Stimulated activated CD4-positive, alpha-beta T cell treated with anti-CD3 and anti-CD28 coated beads, Interleukin-4, amount 100 ng/mL, for 24 hours (primary cell): Measurements from ENCODE around the gene KNDC1.
"Not testable (repeated sequence)": the region's sequence is repeated elsewhere in the genome, so short reads cannot be mapped to it uniquely, and the experiment has no call there.

Experiments used
- DNase-seq: peaks from one replicate; pipeline ENCODE4 v3.0.0-alpha.2; 2020

KNDC1 gene

GRCh38 chr10:133227256-133227655 is 67.2 kb downstream of the KNDC1 start:
- no peak for DNase-seq

- DNase-seq, result no peak
Observed at GRCh38 chr10:133229265-133230043, 69.4 kb downstream of the KNDC1 start.

GRCh38 chr10:133230044-133230361 is 70.0 kb downstream of the KNDC1 start, which contains the start of gene UTF1:
UTF1 (plus strand) TSS chr10:133230217; CDS start chr10:133230289, 72 bp downstream.
- no peak for DNase-seq

- DNase-seq, result no peak
Observed at GRCh38 chr10:133230387-133231195, 70.6 kb downstream of the KNDC1 start.

GRCh38 chr10:133231244-133231945 is 71.4 kb downstream of the KNDC1 start:
- DNase-seq, result no peak

- no peak for DNase-seq
Observed at GRCh38 chr10:133231946-133232574, 72.0 kb downstream of the KNDC1 start.

- not testable (repeated sequence) for DNase-seq
Observed at GRCh38 chr10:133234796-133235195, 74.8 kb downstream of the KNDC1 start.

- no peak for DNase-seq
Observed at GRCh38 chr10:133235265-133235855, 75.3 kb downstream of the KNDC1 start.

GRCh38 chr10:133235932-133236331 is 75.9 kb downstream of the KNDC1 start:
- DNase-seq, result no peak

GRCh38 chr10:133236401-133237240 is 76.6 kb downstream of the KNDC1 start:
- DNase-seq, result no peak

- no peak for DNase-seq
Observed at GRCh38 chr10:133237241-133237587, 77.2 kb downstream of the KNDC1 start.

GRCh38 chr10:133237588-133238465 is 77.8 kb downstream of the KNDC1 start, which contains the start of gene VENTX:
VENTX (plus strand) TSS chr10:133237855; CDS start chr10:133237915, 60 bp downstream.
- DNase-seq, result no peak

GRCh38 chr10:133238466-133238804 is 78.4 kb downstream of the KNDC1 start:
- no peak for DNase-seq

- DNase-seq, result no peak
Observed at GRCh38 chr10:133239990-133240389, 80.0 kb downstream of the KNDC1 start.

- DNase-seq, result no peak
Observed at GRCh38 chr10:133241501-133242205, 81.6 kb downstream of the KNDC1 start.

- no peak for DNase-seq
Observed at GRCh38 chr10:133242611-133243356, 82.8 kb downstream of the KNDC1 start.

GRCh38 chr10:133243593-133243992 is 83.6 kb downstream of the KNDC1 start:
- no peak for DNase-seq

- no peak for DNase-seq
Observed at GRCh38 chr10:133245439-133246235, 85.6 kb downstream of the KNDC1 start.
